IPS-11a (cell line): ENCODE results near the gene KCNMA1.

Experiments
- H3K4me3 ChIP-seq: one replicate; pipeline ENCODE4 v1.5.1; 2013; ENCODE audit warnings: low read depth, low read length, control low read depth

Gene KCNMA1

DNA sequence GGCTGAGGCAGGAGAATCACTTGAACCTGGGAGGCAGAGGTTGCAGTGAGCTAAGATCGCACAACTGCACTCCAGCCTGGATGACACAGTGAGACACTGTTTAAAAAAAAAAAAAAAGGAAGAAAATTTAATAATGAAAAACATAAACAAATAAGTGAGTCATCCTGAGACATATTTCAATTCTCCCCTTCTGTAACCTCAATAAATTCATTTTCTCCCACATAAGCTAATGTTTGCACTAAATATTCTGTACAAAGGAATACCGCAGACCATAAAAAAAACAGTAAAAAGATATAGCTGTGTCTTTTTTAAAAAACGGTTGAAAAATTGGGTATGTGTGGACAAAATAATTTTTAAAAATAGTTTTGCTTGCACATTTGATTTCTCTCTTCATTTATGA lies 654.0 kb downstream of the KCNMA1 start:
- H3K4me3 ChIP-seq = no peak overlapping the region

DNA sequence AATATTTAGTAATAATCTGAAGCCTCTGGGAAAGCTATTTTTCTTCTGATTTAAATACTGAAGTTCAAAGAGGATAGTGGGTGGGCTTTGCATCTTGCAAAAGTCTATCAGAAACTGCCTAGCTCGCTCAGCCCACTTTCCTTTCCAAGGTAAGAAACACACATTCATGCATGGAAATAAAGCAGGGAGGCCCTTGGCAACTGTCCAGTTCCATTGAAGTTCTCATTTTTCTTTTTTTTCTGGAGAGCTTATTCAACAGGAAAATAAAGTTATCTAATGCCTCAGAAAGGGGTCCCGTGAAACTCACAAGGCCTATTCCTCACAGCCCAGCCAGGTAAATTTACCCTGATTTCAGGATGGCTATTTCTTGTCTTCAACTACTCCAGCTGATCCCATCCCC lies 654.9 kb downstream of the KCNMA1 start:
- no peak overlapping the region for H3K4me3 ChIP-seq

DNA sequence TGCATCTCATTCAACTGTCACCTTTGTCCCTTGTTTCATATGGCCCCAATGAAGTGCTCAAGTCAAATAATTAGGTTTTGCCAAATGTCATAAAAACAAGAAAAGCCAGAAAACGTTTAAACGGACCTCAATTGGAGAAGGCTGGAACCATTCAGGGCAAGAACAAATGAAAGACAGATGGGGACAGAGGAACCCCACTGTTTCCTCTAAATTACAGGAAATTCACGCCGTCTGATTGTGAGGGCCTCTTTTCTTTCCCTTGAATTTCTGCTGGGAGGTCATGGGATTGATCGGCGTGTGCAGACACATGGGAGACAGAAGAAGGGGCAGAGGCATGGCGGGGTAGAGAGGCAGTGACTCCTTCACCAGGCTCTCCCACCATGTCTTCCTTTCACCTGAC lies 656.4 kb downstream of the KCNMA1 start:
- no peak overlapping the region for H3K4me3 ChIP-seq

DNA sequence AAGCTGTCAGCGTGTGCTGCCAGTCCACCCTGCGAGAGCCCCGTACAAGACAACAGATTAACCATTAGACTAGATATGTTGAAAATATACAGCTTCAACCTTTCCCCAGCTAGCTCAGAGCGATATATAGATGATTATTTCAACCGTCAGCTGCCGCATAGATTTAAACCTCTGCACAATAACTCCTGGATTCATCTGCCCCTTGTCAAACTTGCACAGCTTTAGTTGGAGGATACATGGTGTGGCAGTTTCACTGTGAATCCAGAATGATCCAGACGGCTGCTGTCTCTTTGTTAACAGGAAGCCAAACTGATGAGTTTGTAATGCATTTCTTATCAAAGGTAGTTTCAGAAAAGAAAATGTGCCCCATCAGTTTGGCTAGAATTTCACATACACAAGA lies 659.7 kb downstream of the KCNMA1 start:
- H3K4me3 ChIP-seq = no peak overlapping the region

DNA sequence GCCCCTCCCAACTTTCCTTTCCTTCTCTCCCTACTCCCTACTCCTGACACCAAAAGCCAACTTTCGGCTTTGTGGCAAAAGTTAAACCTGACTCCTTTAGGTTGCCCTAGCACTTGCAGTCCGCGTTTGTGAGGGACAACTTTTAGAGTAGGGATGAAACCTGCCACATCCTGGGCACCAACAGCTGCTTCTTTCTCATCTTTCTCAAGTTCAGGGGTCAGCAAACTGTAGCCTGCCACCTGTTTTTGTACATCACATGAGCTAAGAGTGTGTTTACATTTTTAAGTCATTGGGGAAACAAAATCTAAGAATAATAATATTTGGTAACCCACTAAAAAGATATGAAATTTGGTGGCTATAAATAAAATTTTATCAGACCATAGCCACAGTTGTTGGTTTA lies 660.6 kb downstream of the KCNMA1 start:
- H3K4me3 ChIP-seq = no peak overlapping the region

DNA sequence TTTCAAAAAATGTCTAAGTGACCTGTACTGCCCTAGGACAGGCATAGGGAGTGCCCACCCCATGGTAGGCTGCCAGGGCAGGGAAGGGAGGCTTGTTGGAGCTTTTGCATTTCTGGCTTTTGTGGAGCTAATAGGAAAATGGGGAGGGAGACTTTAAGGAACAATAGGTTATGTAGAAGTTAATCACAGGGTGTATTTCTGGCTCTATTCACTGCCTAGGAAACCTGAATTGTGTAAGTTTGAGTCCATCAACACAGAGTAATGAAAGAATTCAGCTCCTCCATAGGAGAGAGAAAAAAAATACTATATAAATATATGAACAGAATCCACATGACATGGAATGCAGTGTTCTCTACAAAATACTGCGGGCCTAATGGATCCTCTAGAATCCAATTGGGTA lies 661.5 kb downstream of the KCNMA1 start:
- H3K4me3 ChIP-seq = no peak overlapping the region

DNA sequence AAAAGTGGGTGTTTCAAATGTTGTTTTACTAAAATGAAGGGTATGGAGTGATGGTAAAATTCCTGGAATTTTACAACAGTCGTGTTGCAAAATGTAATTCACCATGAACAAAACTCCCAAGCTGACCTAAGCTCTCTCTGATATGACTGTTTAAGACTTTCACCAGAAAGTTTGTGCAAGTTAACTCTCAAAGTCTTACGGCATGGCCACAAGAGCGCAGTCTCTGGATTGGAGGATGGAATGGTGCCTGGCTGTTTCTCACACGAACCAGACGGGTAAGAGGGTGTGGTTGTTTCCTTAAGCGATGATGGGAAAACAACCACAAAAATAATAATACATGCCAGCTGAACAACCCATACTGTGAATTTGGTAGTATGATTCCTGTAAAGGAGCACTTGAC lies 662.5 kb downstream of the KCNMA1 start:
- H3K4me3 ChIP-seq = no peak overlapping the region

DNA sequence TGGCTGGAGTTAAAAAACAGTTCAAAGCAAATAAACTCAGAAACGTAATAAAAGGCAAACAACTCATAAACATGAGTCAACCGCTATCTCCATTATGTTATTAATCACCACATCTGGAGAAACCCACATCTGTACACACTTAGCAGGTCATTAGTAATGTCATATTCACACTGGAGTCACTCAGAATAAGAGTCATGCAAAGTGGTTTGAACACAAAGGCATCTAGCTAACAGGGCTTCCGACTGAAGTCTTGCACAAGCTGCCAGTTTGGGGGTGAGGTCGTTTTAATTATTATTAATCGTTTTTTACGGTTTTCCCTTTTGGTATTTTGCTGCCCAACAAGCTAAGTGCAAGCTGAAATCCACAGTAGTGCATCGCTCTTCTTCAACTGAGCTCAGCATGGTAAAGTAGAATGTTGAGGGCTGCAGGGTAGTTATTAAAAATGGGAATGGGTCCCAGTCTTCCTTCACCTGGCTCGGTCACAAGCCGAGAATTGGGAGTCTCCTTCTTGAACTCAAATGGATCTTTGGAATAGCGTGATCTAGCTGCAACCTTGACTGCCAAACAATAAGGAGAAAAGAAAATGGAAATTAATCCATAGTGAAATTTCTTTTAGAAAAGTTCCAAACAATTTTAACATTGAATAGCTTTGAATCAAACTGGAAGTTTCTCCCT lies 663.5 kb downstream of the KCNMA1 start:
- H3K4me3 ChIP-seq = no peak overlapping the region

DNA sequence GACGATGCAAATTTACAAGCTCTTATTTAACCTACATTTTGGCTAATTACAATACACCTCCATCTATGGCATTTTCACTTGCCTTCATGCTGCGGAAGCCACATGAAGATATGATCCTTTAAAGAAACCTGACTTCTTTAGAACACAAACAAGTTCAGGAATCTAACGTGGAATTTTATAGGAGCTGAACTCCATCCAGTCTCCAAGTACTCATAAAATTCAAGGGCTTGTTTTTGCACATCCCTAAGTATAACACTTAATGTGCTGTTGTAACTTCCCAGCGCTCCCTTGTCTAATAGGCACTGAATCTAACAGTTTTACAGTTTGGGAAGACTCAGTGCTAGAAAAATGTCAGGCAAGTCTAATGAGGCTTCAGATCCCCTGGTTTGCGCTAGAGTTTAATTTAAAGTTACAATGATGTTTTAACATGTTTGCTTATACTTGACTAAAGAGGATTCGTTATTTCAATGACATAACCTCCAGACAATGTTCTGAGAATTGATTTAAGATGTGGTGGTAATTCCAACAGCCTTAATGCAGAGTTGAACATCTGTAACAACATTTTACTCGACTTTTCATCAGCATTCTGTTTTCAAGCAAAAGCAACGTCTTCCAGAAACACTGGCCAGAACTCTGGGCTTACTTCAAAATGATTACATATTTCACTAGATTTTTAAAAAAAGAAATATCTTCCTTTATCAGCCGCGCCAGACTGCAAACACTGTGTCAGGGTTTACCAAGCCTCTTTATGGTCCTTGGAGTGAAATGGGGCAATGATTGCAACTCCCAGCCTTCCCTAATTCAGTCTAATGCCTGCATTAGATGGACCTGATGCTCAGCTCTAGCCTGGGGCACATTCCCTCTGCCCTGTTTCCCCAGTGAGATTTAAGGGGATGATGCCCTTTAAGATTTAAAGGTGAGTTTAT lies 664.3 kb downstream of the KCNMA1 start:
- no peak overlapping the region for H3K4me3 ChIP-seq

DNA sequence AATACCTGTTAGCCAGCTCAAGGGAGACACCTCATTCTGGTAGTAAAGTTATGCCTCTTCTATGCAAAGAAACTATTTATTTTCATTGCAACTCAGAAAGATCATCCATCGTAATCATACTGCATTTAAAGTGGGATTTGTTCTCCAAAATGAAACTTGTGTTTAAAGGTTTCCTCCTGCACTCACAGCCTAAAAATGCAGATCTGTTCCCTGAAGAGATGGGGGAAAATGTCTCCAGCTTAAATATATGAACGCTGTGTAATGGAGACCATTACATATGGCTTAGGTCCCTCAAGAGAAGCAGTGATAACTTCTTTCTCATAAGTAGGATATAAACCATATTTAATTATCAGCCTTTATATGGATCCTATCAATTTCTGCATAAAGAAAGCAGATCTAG lies 665.1 kb downstream of the KCNMA1 start:
- H3K4me3 ChIP-seq = no peak overlapping the region

DNA sequence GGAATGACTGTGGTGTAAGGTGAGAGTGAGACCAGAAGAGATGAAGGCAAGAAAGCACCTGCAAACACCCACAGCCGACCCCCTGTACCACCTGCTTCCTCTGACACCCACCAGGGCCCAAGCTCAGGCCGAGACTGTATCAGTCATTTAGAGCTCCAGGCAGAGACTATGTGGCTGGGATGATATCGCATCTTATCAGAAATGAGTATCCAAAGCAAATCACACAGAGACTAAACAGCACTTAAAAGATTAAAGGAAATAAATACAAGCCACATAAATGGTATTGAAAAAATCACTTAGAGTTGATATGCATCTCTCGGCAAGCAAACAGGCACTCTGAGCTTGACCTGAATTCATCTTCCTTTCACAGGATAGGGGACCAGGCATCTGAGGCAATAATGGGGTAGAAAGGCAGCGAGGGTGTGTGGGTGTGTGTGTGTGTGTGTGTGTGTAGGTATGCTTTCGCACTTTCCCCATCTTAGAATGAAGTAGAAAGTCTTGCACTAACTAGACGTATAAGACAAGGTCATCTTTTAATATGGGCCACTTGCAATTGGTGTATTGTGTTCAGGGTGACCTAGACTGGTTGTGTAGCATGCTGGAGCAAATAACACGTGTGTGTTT lies 665.9 kb downstream of the KCNMA1 start:
- no peak overlapping the region for H3K4me3 ChIP-seq

DNA sequence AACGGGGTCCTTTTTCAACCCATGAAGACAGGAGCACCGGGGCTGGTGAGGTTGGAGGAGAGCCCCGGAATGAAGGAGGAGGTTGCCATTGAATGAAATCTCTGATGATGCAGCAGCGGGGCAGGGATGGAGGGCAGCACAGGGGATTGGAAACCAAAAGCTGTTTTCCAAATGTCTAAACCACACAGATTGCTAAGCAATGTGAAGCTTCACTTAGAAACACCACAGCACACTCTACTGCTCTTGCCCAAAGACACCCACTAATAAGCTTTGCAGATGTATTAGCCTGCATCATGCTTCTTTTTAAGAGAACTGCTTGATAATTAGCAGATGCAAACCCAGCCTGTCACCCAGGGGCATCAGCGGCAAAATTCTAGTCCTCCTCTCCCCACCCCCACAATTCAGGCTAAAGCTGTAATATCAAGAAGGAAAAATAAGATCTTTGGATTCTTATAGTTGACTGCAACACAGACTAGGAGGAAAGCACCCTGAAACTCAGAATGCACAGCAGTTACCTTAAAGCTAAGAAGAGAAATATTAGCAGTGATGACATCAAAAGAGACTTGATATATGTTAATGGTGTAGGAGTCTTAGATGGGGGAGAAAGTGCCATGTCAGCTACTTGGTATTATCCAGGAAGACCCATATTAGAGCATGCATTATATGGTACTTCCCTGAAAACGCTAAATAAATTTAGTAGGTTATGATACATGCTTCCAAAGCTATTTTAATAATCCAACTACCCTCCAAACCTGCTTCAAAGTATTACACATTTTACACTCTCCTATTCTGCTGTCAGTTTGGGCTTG lies 666.7 kb downstream of the KCNMA1 start:
- no peak overlapping the region for H3K4me3 ChIP-seq

DNA sequence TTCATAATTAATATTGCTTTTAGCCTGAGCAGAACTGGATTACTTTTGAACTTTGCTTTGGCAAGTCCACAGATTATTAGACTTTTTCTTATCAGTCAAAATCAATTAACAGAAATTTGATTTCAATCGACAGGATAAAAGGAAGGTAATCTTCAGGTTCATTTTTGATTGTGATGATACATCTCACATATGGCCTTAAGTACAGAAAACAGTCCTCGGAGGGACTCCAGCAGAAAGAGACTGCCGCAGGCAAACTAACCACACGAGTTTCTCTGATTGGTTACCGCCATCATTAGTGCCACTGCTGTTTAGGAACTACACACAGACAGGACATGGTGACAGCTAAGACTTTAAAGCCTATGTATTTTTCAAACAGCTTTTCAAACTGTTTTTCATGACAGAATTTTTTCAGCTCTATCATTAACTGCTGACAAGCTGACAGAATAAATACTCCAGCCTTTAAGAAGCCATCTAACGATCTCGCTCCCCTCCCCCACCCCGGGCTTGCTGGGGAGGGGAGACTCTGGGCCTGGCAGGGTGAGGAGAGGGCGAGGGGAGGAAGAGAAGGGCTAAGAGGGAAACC lies 668.2 kb downstream of the KCNMA1 start:
- no peak overlapping the region for H3K4me3 ChIP-seq

DNA sequence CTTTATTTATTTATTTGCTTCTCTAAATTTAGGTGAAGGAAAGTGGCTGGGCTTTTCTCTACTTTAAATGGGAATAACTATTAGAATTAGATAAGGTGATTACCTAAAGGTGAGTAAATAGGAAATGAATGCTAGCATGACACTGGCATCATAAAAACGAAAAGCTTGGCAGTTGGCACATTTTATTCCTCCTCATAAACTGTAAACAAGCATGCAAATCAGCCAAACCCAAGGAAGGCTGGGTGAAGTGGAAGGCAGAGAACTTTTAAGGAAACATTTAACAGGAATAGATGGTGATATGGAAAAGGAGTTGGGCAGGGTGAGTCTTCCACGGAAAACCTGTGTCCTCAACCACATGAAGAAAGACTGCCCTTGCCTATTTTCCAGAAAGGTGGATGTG lies 669.1 kb downstream of the KCNMA1 start:
- H3K4me3 ChIP-seq = no peak overlapping the region

DNA sequence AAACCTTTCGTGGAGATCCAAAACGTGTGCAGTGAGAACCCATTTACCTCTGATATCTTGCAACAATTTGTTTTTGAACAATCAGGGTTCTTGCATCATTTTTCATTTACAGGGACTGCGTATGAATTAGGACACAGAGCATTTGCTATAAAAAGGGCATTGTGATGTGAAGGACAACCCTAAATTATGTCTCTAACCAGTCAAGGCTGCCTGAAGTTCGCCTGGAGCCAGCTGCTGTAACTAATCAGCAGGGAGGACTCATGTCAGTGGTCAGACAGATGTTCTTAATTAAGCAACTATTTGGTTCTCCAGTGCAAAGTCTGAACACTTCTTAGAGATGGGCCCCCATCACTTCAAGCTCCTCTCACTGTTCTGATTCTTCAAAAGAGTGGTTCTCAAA lies 674.8 kb downstream of the KCNMA1 start:
- H3K4me3 ChIP-seq = no peak overlapping the region

DNA sequence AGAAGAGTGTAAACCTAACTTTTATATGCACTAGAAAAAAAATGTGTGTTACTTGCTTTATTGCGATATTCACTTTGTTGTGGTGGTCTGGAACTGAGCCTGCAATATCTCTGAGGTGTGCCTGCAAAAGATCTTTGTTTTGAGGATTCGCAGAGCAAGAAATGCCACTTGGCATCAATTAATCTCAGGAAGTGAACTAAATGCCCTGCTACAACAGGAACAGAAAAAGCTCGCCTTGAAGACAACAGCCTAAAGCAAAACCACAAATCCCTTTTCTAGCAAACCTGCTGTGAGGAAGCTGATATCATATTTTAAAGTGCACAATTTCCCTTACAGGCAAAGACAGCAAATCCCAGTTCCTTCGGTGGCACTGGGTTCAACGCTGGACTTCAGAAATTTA lies 675.8 kb downstream of the KCNMA1 start:
- H3K4me3 ChIP-seq = no peak overlapping the region

DNA sequence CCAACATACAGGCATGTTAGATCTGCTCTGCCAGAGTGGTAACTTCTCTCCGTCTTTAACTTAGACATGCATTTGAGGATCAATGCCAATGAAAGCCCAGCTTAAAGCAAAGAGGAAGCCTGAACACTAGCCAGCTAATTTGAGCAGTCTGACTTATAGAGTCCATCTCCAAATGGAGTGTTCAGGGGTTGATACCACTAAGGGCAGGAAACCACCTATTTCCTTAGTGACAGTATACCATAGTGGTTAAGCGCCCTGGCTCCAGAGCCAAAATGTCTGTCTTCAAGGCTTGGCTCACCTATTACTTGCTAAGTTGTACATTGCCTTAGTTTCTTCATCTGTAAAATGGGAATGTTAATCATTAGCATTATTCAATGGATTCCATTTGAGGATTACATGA lies 678.5 kb downstream of the KCNMA1 start:
- H3K4me3 ChIP-seq = no peak overlapping the region

DNA sequence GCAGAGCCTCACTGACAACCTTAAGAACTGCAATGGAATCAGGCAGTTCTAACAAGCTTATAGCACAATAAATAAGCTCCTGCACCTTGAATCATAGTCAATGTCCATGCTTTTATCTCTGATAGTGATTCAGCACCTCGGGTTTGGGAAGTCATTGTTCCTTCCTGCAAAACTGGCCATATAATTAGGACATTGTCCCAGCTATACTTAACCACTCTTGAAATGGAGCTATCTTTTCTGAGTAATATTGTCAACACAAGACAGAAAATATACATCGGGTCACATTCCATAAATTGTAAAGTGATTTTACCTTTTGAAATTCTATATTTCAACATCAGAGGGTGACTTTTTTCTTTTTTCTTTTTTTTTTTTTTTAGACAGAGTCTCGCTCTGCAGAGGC lies 682.8 kb downstream of the KCNMA1 start:
- H3K4me3 ChIP-seq = no peak overlapping the region

DNA sequence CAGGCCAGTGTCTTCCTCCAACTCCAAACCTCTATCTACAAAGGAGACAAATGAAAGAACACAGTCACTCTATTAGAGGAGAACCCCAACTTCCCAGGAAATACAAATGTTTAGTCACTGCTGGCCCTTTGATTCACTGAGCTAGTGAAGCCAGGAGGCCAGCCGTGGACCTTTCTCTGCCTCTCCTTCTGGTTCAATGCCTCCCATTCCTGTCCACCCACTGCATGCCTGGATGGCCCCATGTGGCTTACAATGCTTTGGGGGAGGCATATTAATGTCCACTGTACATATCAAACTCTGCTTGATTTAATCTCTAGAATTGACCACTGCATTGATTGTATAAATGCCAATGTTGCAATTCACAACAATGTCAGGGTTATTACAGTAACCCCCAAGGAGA lies 687.3 kb downstream of the KCNMA1 start:
- H3K4me3 ChIP-seq = no peak overlapping the region

DNA sequence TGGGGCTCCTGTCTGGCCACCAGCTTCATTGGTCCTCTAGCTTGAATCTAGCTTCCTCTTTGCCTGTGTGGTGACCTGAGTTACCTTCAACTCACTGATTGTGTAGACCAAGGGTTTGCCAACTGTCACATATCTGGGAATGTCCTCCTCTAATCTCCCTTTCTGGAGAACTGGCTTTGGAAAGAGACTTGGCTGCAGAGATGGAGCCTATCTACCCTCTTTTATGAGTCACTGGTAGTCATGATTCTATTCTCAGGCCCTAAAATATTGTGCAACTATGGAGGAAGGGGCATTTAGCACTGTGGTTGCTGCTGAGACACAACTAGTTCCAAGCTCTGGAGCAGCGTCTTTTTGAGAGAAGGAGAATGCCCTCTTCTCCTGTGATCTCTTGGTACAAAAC lies 691.3 kb downstream of the KCNMA1 start:
- H3K4me3 ChIP-seq = no peak overlapping the region

DNA sequence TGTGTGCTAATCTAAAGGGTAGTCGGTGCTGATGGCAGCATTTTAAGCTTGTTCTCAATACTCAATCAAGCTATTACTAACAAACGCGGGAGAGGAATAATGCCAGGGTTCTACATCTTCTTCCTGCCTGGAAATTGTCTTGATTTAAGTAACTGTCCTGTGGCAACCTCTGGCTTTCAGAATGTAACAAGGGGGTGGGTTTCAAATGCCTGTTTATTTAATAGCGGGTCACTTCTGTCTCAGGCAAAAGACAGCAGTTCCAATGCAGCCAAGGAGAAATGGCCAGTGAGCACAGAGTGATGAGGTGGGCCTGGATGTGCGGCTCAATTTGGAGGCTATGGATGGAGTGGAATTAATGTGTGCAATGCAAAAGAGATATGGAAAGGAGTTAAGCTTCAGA lies 692.4 kb downstream of the KCNMA1 start:
- H3K4me3 ChIP-seq = no peak overlapping the region
